IMR-90 (cell line): ENCODE results near the gene PDK1.

Experiments
- CTCF ChIP-seq: conservative IDR thresholded peaks from 2 replicates; pipeline ENCODE4 v1.5.1; 2012; ENCODE audit warnings: mild to moderate bottlenecking, low read depth, low read length, improper control_type of control experiment
- MXI1 ChIP-seq: IDR thresholded peaks from 2 replicates; pipeline ENCODE4 v1.6.1; 2012; ENCODE audit warnings: low read depth, mild to moderate bottlenecking, low read length, moderate library complexity, borderline replicate concordance
- POLR2A ChIP-seq: IDR thresholded peaks from 2 replicates; pipeline ENCODE4 v1.6.1; 2012; ENCODE audit warnings: mild to moderate bottlenecking, low read depth, low read length
- RFX5 ChIP-seq: IDR thresholded peaks from 2 replicates; pipeline ENCODE4 v1.8.0; 2012; ENCODE audit warnings: low read depth, mild to moderate bottlenecking, low read length, moderate library complexity

GRCh38 chr2:172635548-172635947 lies 79.7 kb downstream of the PDK1 start:
- TF ChIP-seq CTCF = no peak
- no peak for TF ChIP-seq RFX5
- no peak for TF ChIP-seq MXI1
- TF ChIP-seq POLR2A = no peak
